ENCODE measurements around the gene PIAS4. TPM values are rescaled to one million over a fixed set of nuclear protein-coding genes. Genes with fewer than 3 reads are reported as not detected.
A peak's percentile ranks its signal among the peaks of the same experiment; 100 is the strongest.

The PIAS4 gene
- total and polyA plus RNA-seq, 2 of the 13 experiments (the other 11 are each of a cell fraction or from before 2014, with no cell fraction given), result 9.0 to 20.1 TPM

DNA sequence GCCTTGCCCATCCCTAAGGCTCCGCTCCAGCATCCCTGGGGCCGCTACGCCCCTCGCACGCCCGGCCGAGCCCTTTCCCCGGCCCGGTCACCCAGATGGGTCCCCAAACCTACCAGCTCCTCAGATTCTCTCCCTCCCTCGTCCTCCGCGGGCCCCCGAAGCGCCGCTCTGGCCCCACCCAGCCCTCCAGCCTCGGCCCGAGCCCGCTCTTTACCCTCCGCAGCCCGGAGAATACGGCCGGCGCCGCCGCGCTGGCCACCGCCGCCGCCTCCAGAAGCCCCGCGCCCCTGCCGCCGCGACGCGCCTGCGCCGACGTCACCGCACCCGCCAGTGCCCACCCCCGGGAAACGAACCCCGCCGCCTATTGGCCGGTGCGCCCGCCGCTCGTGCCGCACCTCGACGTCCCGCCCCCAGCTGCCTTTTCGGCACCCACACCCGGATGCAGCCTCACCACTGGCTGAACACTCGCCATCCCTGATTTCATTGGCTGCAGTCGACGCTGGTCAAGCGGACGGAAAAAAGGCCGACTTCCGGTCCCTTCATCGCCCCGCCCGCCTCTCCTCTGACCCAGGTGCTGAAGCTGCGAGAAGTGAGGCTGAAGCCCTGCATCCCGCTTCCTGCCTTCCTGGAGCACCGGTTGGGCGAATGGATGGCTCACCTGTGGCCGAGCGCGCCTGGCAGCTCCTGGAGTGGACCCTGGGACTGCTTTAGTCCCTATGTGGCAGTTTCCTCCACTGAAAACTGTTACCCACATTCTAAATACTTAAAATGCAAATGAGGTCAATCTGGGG is 36.5 kb upstream of the PIAS4 start, which contains the start of gene DAPK3 (continued):
- TF ChIP-seq ZNF773 (CRISPR knock-in tag; IDR thresholded peaks at IDR 0.05; ENCODE audit: borderline replicate concordance), result no peak
- TF ChIP-seq POGK (CRISPR knock-in tag; conservative IDR thresholded peaks at IDR 0.05), result no peak
- no peak for TF ChIP-seq PLSCR1 (CRISPR knock-in tag; IDR thresholded peaks at IDR 0.05; ENCODE audit: borderline replicate concordance)
- no peak for TF ChIP-seq ZNF460 (CRISPR knock-in tag; IDR thresholded peaks at IDR 0.05; ENCODE audit: borderline replicate concordance)
- no peak for TF ChIP-seq ZNF703 (CRISPR knock-in tag; IDR thresholded peaks at IDR 0.05; ENCODE audit: borderline replicate concordance)
- TF ChIP-seq ZBTB39 (CRISPR knock-in tag; IDR thresholded peaks at IDR 0.05), result 0 out of 2 replicates have a peak, but pooled peaks have one; percentile 3
- no peak for TF ChIP-seq ZBTB7A (CRISPR knock-in tag; IDR thresholded peaks at IDR 0.05)
- TF ChIP-seq ZNF569 (CRISPR knock-in tag; IDR thresholded peaks at IDR 0.05; ENCODE audit: borderline replicate concordance), result no peak
- no peak for TF ChIP-seq ZNF160 (CRISPR knock-in tag; IDR thresholded peaks at IDR 0.05)
- TF ChIP-seq ZNF576 (CRISPR knock-in tag; IDR thresholded peaks at IDR 0.05), result no peak
- TF ChIP-seq ZNF616 (CRISPR knock-in tag; IDR thresholded peaks at IDR 0.05; ENCODE audit: low read depth), result peak; percentile 45; the same call in 1 of the 2 replicates
- TF ChIP-seq SP2 (CRISPR knock-in tag; IDR thresholded peaks at IDR 0.05), result peak; percentile 97
- peak; percentile 40; the same call in 1 of the 2 replicates for TF ChIP-seq KDM3A (CRISPR knock-in tag; IDR thresholded peaks at IDR 0.05; ENCODE audit: low read depth)
- no peak for TF ChIP-seq GATA4 (IDR thresholded peaks at IDR 0.05; ENCODE audit: borderline replicate concordance, low read depth)
- peak; percentile 63; the same call in 1 of the 2 replicates for TF ChIP-seq ZNF143 (CRISPR knock-in tag; IDR thresholded peaks at IDR 0.05)
- peak; percentile 58; the same call in 1 of the 2 replicates for TF ChIP-seq SP4 (CRISPR knock-in tag; IDR thresholded peaks at IDR 0.05)
- no peak for TF ChIP-seq DDIT3 (CRISPR knock-in tag; IDR thresholded peaks at IDR 0.05)
- no peak for TF ChIP-seq ZNF784 (CRISPR knock-in tag; IDR thresholded peaks at IDR 0.05; ENCODE audit: borderline replicate concordance)
- no peak for TF ChIP-seq HMGA1 (CRISPR knock-in tag; conservative IDR thresholded peaks at IDR 0.05)
- TF ChIP-seq GABPB1 (CRISPR knock-in tag; IDR thresholded peaks at IDR 0.05), result peak; percentile 95
- 0 out of 2 replicates have a peak, but pooled peaks have one; percentile 43 for TF ChIP-seq JUN (CRISPR knock-in tag; IDR thresholded peaks at IDR 0.05)
- no peak for TF ChIP-seq PITX1 (CRISPR knock-in tag; IDR thresholded peaks at IDR 0.05)
- no peak for TF ChIP-seq ZNF580 (CRISPR knock-in tag; IDR thresholded peaks at IDR 0.05; ENCODE audit: borderline replicate concordance, low read depth)

Measured in HepG2 (cell line).